Skeletal muscle satellite cell (primary cell): Measurements from ENCODE around the gene ARL4C.
"Not testable (repeated sequence)": the region's sequence is repeated elsewhere in the genome, so short reads cannot be mapped to it uniquely, and the experiment has no call there.

Experiments
- H3K27me3 ChIP-seq: 2 replicates; pipeline ENCODE4 v1.7.0; 2013; ENCODE audit warnings: low read length; ENCODE audit not compliant: control insufficient read depth, insufficient read depth
- H3K36me3 ChIP-seq: 2 replicates; pipeline ENCODE4 v1.7.0; 2013; ENCODE audit warnings: mild to moderate bottlenecking, control low read depth, low read length; ENCODE audit not compliant: insufficient read depth
- H3K4me1 ChIP-seq: 2 replicates; pipeline ENCODE4 v1.7.0; 2013; ENCODE audit warnings: low read length; ENCODE audit not compliant: control insufficient read depth, insufficient read depth
- H3K4me2 ChIP-seq: 2 replicates; pipeline ENCODE4 v1.7.0; 2013; ENCODE audit warnings: mild to moderate bottlenecking, low read length
- H3K4me3 ChIP-seq: 2 replicates; pipeline ENCODE4 v1.7.0; 2013; ENCODE audit warnings: low read length
- H3K9ac ChIP-seq: 2 replicates; pipeline ENCODE4 v1.7.0; 2013; ENCODE audit warnings: mild to moderate bottlenecking, low read depth, low read length, moderate library complexity
- H3K9me3 ChIP-seq: replicated peaks from 2 replicates; pipeline ENCODE4 v1.7.0; 2013; ENCODE audit warnings: mild to moderate bottlenecking, control low read depth, low read length

Gene ARL4C

GRCh38 chr2:234467289-234467688, 29.6 kb downstream of the ARL4C start:
- H3K4me1 ChIP-seq: peaks cover 4% of the 10 kb centered on the region
- H3K9ac ChIP-seq: no peak overlapping the region
- no peaks in the 10 kb centered on the region for H3K27me3 ChIP-seq
- H3K4me2 ChIP-seq: no peak overlapping the region
- no peaks in the 10 kb centered on the region for H3K9me3 ChIP-seq
- no peaks in the 10 kb centered on the region for H3K36me3 ChIP-seq
- H3K4me3 ChIP-seq: no peak overlapping the region

DNA sequence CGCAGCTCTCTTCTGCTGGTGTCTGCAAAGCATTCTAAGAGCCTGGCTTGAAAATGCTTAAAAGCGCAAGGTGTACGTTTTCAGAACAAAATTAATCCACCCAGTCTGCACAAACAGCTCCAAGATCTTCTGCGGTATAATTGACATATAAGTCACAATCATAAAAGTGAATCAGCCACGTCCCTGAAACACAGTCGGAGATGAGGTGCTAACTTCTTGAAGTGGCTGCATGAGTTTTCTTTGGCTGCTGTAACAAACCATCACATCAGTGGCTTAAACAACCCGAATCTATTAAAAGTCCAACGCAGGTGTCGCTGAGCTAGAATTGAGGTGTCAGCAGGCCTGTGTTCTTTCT, 32.6 kb downstream of the ARL4C start:
- Histone ChIP-seq H3K4me2 (no peak overlapping the region), H3K4me3 (no peak overlapping the region), H3K27me3 (no peaks in the 10 kb centered on the region), H3K36me3 (no peaks in the 10 kb centered on the region), H3K9ac (no peak overlapping the region), H3K9me3 (no peaks in the 10 kb centered on the region), H3K4me1 (peaks cover 4% of the 10 kb centered on the region)

GRCh38 chr2:234463626-234464290, 33.1 kb downstream of the ARL4C start:
- no peak overlapping the region for H3K4me3 ChIP-seq
- H3K4me2 ChIP-seq: no peak overlapping the region
- no peaks in the 10 kb centered on the region for H3K9me3 ChIP-seq
- no peaks in the 10 kb centered on the region for H3K36me3 ChIP-seq
- H3K9ac ChIP-seq: no peak overlapping the region
- H3K4me1 ChIP-seq: peaks cover 4% of the 10 kb centered on the region
- no peaks in the 10 kb centered on the region for H3K27me3 ChIP-seq

GRCh38 chr2:234462218-234462992, 34.5 kb downstream of the ARL4C start:
- Histone ChIP-seq H3K4me2 (no peak overlapping the region), H3K36me3 (no peaks in the 10 kb centered on the region), H3K9me3 (no peaks in the 10 kb centered on the region), H3K4me3 (no peak overlapping the region), H3K4me1 (no peaks in the 10 kb centered on the region), H3K9ac (no peak overlapping the region), H3K27me3 (no peaks in the 10 kb centered on the region)

GRCh38 chr2:234459401-234460009, 37.4 kb downstream of the ARL4C start:
- H3K27me3 ChIP-seq: no peaks in the 10 kb centered on the region
- no peaks in the 10 kb centered on the region for H3K36me3 ChIP-seq
- H3K9ac ChIP-seq: no peak overlapping the region
- H3K4me2 ChIP-seq: no peak overlapping the region
- H3K4me3 ChIP-seq: no peak overlapping the region
- no peaks in the 10 kb centered on the region for H3K9me3 ChIP-seq
- no peaks in the 10 kb centered on the region for H3K4me1 ChIP-seq

DNA sequence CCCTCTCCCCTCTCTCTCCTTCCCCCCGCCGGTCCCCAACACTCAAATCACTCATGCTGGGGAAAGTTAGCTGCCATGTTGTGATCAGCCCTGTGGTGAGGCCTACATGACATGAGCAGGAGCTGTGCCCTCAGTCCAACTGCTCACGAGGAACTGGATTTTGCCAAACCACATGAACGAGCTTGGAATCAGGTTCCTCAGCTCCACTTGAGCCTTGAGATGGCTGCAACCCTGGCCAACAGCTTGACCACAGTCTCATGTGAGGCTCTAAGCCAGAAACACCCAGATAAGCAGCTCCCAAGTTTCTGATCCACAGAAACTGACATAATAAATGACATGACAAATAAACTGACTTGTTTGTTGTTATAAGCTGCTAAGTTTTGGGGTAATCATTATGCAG, 38.4 kb downstream of the ARL4C start:
- no peaks in the 10 kb centered on the region for H3K36me3 ChIP-seq
- no peak overlapping the region for H3K4me2 ChIP-seq
- no peaks in the 10 kb centered on the region for H3K9me3 ChIP-seq
- H3K9ac ChIP-seq: no peak overlapping the region
- H3K27me3 ChIP-seq: no peaks in the 10 kb centered on the region
- no peak overlapping the region for H3K4me3 ChIP-seq
- no peaks in the 10 kb centered on the region for H3K4me1 ChIP-seq

- no peaks in the 10 kb centered on the region for H3K36me3 ChIP-seq
- H3K27me3 ChIP-seq: no peaks in the 10 kb centered on the region
- no peak overlapping the region for H3K4me3 ChIP-seq
- no peak overlapping the region for H3K9ac ChIP-seq
- H3K4me2 ChIP-seq: no peak overlapping the region
- peaks cover 2% of the 10 kb centered on the region for H3K4me1 ChIP-seq
- no peaks in the 10 kb centered on the region for H3K9me3 ChIP-seq
These were observed 39.5 kb downstream of the ARL4C start for GRCh38 chr2:234457421-234457820.

DNA sequence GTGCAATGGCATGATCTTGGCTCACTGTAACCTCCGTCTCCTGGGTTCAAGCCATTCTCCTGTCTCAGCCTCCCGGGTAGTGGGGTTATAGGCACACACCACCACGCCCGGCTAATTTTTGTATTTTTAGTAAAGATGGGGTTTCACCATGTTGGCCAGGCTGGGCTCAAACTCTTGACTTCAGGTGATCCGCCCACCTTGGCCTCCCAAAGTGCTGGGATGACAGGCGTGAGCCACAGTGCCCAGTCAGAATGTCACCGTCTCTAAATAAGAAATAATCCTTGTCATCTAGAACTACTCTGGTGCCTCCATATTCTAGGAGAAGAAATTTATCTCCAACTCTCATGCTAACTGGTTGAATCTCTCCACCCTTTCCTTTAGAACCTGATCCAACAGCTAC, 41.6 kb downstream of the ARL4C start:
- not testable (repeated sequence) for H3K27me3 ChIP-seq, H3K9me3 ChIP-seq, H3K4me3 ChIP-seq, H3K36me3 ChIP-seq, H3K9ac ChIP-seq, H3K4me2 ChIP-seq
- H3K4me1 ChIP-seq: peaks cover 13% of the 10 kb centered on the region

DNA sequence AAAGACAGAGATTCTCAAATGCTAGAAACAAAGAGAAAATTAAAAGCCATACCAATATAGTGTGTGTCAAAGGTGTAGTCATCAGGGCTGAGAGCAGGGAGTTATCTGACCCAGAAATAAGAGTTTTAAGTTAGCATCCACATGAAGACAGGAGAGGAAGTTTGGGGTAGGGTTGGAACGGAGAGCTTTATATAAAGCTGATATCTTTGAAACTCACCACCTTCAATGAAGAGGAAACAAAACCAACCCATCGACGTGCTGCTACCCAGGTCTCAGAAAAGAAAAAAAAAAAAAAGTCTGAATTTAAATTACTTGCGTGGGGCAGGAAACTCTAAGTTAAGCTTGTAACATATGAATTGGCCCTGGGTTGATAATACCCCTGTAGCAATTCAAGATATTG, 42.4 kb downstream of the ARL4C start:
- H3K4me1 ChIP-seq: peaks cover 16% of the 10 kb centered on the region
- H3K36me3 ChIP-seq: no peaks in the 10 kb centered on the region
- no peak overlapping the region for H3K4me2 ChIP-seq
- H3K9ac ChIP-seq: no peak overlapping the region
- no peaks in the 10 kb centered on the region for H3K9me3 ChIP-seq
- H3K4me3 ChIP-seq: no peak overlapping the region
- no peaks in the 10 kb centered on the region for H3K27me3 ChIP-seq

- Histone ChIP-seq H3K9ac (no peak overlapping the region), H3K9me3 (no peaks in the 10 kb centered on the region), H3K36me3 (no peaks in the 10 kb centered on the region), H3K4me3 (no peak overlapping the region), H3K27me3 (no peaks in the 10 kb centered on the region), H3K4me2 (no peak overlapping the region), H3K4me1 (peaks cover 27% of the 10 kb centered on the region)
These were observed 43.7 kb downstream of the ARL4C start for GRCh38 chr2:234453216-234453615.

GRCh38 chr2:234451852-234452625, 44.8 kb downstream of the ARL4C start:
- Histone ChIP-seq H3K27me3 (no peaks in the 10 kb centered on the region), H3K36me3 (no peaks in the 10 kb centered on the region), H3K4me1 (peaks cover 27% of the 10 kb centered on the region), H3K9me3 (no peaks in the 10 kb centered on the region), H3K4me2 (peak overlapping the region; percentile 13), H3K4me3 (no peak overlapping the region), H3K9ac (peak overlapping the region; percentile 42)
